H9 (cell line): ENCODE data around the gene SPRED3. TPM values are rescaled to one million over a fixed set of nuclear protein-coding genes. Genes with fewer than 3 reads are reported as not detected.

Source experiments
- DNase-seq: peaks from one replicate; pipeline ENCODE4 v3.0.0-alpha.2; 2017
- H2AFZ ChIP-seq: one replicate; pipeline ENCODE4 v1.6.1; 2013; ENCODE audit warnings: mild to moderate bottlenecking, low read length, control low read depth, moderate library complexity
- H2AK5ac ChIP-seq: 2 replicates; pipeline ENCODE4 v1.6.1; 2013; ENCODE audit warnings: low read length, control low read depth, mixed read lengths; ENCODE audit not compliant: insufficient read length
- H2BK120ac ChIP-seq: one replicate; pipeline ENCODE4 v1.6.1; 2013; ENCODE audit warnings: low read depth, mild to moderate bottlenecking, low read length, control low read depth, inconsistent platforms; ENCODE audit not compliant: poor library complexity, severe bottlenecking
- H2BK12ac ChIP-seq: 2 replicates; pipeline ENCODE4 v1.6.1; 2013; ENCODE audit warnings: low read length, control low read depth, mixed read lengths, low read depth; ENCODE audit not compliant: insufficient read length
- H2BK15ac ChIP-seq: 2 replicates; pipeline ENCODE4 v1.6.1; 2013; ENCODE audit warnings: low read depth, low read length, control low read depth
- H2BK20ac ChIP-seq: one replicate; pipeline ENCODE4 v1.6.1; 2013; ENCODE audit warnings: low read depth, mild to moderate bottlenecking, low read length, control low read depth, inconsistent platforms; ENCODE audit not compliant: poor library complexity, severe bottlenecking
- H2BK5ac ChIP-seq: 2 replicates; pipeline ENCODE4 v1.6.1; 2013; ENCODE audit warnings: low read length, control low read depth, mixed read lengths; ENCODE audit not compliant: insufficient read length
- H3K14ac ChIP-seq: 2 replicates; pipeline ENCODE4 v1.6.1; 2013; ENCODE audit warnings: low read length, control low read depth; ENCODE audit not compliant: insufficient read depth
- H3K18ac ChIP-seq: 2 replicates; pipeline ENCODE4 v1.6.1; 2013; ENCODE audit warnings: low read depth, mild to moderate bottlenecking, mixed read lengths, low read length, control low read depth; ENCODE audit not compliant: insufficient read length
- H3K23ac ChIP-seq: 2 replicates; pipeline ENCODE4 v1.6.1; 2013; ENCODE audit warnings: low read length, control low read depth, mixed read lengths, low read depth; ENCODE audit not compliant: insufficient read length
- H3K23me2 ChIP-seq: 2 replicates; pipeline ENCODE4 v1.6.1; 2013; ENCODE audit warnings: low read depth, mild to moderate bottlenecking, mixed read lengths, low read length, control low read depth; ENCODE audit not compliant: insufficient read length, poor library complexity, severe bottlenecking
- H3K27ac ChIP-seq: 2 replicates; pipeline ENCODE4 v1.5.1; 2013; ENCODE audit warnings: low read length, control low read depth, mixed read lengths, low read depth; ENCODE audit not compliant: insufficient read length
- H3K27me3 ChIP-seq: 2 replicates; pipeline ENCODE4 v1.6.1; 2013; ENCODE audit warnings: low read length, control low read depth, inconsistent platforms; ENCODE audit not compliant: insufficient read depth
- H3K4ac ChIP-seq: 2 replicates; pipeline ENCODE4 v1.6.1; 2013; ENCODE audit warnings: low read depth, mild to moderate bottlenecking, control low read depth, inconsistent platforms, low read length, moderate library complexity
- H3K4me1 ChIP-seq: 2 replicates; pipeline ENCODE4 v1.6.1; 2013; ENCODE audit warnings: low read length, control low read depth, inconsistent platforms; ENCODE audit not compliant: insufficient read depth
- H3K4me2 ChIP-seq: 2 replicates; pipeline ENCODE4 v1.6.1; 2013; ENCODE audit warnings: low read length, control low read depth, mixed read lengths; ENCODE audit not compliant: insufficient read length, insufficient read depth
- H3K56ac ChIP-seq: 2 replicates; pipeline ENCODE4 v1.6.1; 2013; ENCODE audit warnings: low read depth, mild to moderate bottlenecking, mixed read lengths, low read length, control low read depth; ENCODE audit not compliant: insufficient read length
- H3K79me1 ChIP-seq: 2 replicates; pipeline ENCODE4 v1.6.1; 2013; ENCODE audit warnings: low read depth, mild to moderate bottlenecking, moderate library complexity, low read length, control low read depth, inconsistent platforms; ENCODE audit not compliant: insufficient read depth, poor library complexity, severe bottlenecking
- H3K79me2 ChIP-seq: 2 replicates; pipeline ENCODE4 v1.6.1; 2013; ENCODE audit warnings: low read length, control low read depth, inconsistent platforms; ENCODE audit not compliant: insufficient read depth
- H3K9ac ChIP-seq: 2 replicates; pipeline ENCODE4 v1.6.1; 2013; ENCODE audit warnings: low read length, control low read depth, mixed read lengths; ENCODE audit not compliant: insufficient read length; ENCODE audit errors: extremely low read depth
- H3K9me3 ChIP-seq: one replicate; pipeline ENCODE4 v1.6.1; 2013; ENCODE audit warnings: low read depth, low read length, inconsistent platforms; ENCODE audit not compliant: control insufficient read depth
- H3T11ph ChIP-seq: one replicate; pipeline ENCODE4 v1.6.1; 2013; ENCODE audit warnings: mild to moderate bottlenecking, low read length, control low read depth, inconsistent platforms
- H4K20me1 ChIP-seq: one replicate; pipeline ENCODE4 v1.6.1; 2013; ENCODE audit not compliant: control insufficient read depth, insufficient read length, insufficient read depth
- H4K5ac ChIP-seq: 2 replicates; pipeline ENCODE4 v1.6.1; 2013; ENCODE audit warnings: low read depth, mild to moderate bottlenecking, mixed read lengths, low read length, control low read depth; ENCODE audit not compliant: insufficient read length
- H4K8ac ChIP-seq: replicated peaks from 2 replicates; pipeline ENCODE4 v1.6.1; 2013; ENCODE audit warnings: low read length, control low read depth, mixed read lengths, low read depth; ENCODE audit not compliant: insufficient read length
- H4K91ac ChIP-seq: 2 replicates; pipeline ENCODE4 v1.6.1; 2013; ENCODE audit warnings: low read depth, mild to moderate bottlenecking, moderate library complexity, mixed read lengths, low read length, control low read depth; ENCODE audit not compliant: insufficient read length
- H3K27ac Mint-ChIP-seq, 3 experiments: 2 replicates in 2 of 3; 3 replicates in 1 of 3; pipeline ENCODE4 v1.8.0; 2020 to 2021; ENCODE audit warnings: mixed read lengths in 3 of 3, mild to moderate bottlenecking in 1 of 3, moderate library complexity in 1 of 3
- H3K27me3 Mint-ChIP-seq: 2 replicates; pipeline ENCODE4 v1.8.0; 2021; ENCODE audit warnings: low read depth, mild to moderate bottlenecking, moderate library complexity, mixed read lengths
- H3K36me3 Mint-ChIP-seq, 3 experiments: 2 replicates in 2 of 3; 3 replicates in 1 of 3; pipeline ENCODE4 v1.8.0; 2020 to 2021; ENCODE audit warnings: low read depth in 3 of 3, mixed read lengths in 3 of 3; ENCODE audit not compliant: insufficient read depth in 1 of 3
- H3K4me1 Mint-ChIP-seq, 2 experiments: 2 replicates each; pipeline ENCODE4 v1.8.0; 2020; ENCODE audit warnings: mixed read lengths in 2 of 2
- H3K4me3 Mint-ChIP-seq, 2 experiments: 2 replicates in 1 of 2; 3 replicates in 1 of 2; pipeline ENCODE4 v1.8.0; 2020 to 2021; ENCODE audit warnings: mild to moderate bottlenecking in 2 of 2, mixed read lengths in 2 of 2, moderate library complexity in 1 of 2
- H3K9me3 Mint-ChIP-seq, 2 experiments: 2 replicates in 1 of 2; 3 replicates in 1 of 2; pipeline ENCODE4 v1.8.0; 2020; ENCODE audit warnings: mild to moderate bottlenecking in 2 of 2, mixed read lengths in 2 of 2, moderate library complexity in 1 of 2
- CTCF ChIP-seq: fragments of 200-600 bp; sonication (generic); conservative IDR thresholded peaks from 3 replicates; pipeline ENCODE4 v1.8.0; 2021; ENCODE audit warnings: antibody characterized with exemption, mild to moderate bottlenecking
- WGBS: extraction: QIAGEN DNeasy Blood & Tissue Kit; methylation state at CpG from one replicate; pipeline ENCODE4 v1.1.7; 2013; ENCODE audit warnings: missing lambda C conversion rate, low lambda C conversion rate, mixed read lengths; ENCODE audit not compliant: insufficient read length; ENCODE audit errors: extremely low coverage; 5-methylcytosine and 5-hydroxymethylcytosine counted together
- total RNA-seq: library from RNA; stranded (reverse); gene quantifications from 2 replicates; pipeline ENCODE4 v1.2.1, GENCODE V29; 2021

SPRED3 gene
- total RNA-seq, 1 experiment from 2014 or later = 16.4 TPM

GRCh38 chr19:38404858-38405257 is 16.4 kb downstream of the SPRED3 start:
- H4K20me1 ChIP-seq = no peaks in the 10 kb centered on the region
- no peak overlapping the region for H2BK12ac ChIP-seq
- H3K4me3 Mint-ChIP-seq = peak overlapping the region in 1 of 2 experiments; percentile 38; a peak in 1 of 5 replicates
- no peak overlapping the region for H4K5ac ChIP-seq
- H3K27me3 Mint-ChIP-seq = peaks cover 29% of the 10 kb centered on the region
- H3K4me2 ChIP-seq = no peak overlapping the region
- no peak overlapping the region for H3K23ac ChIP-seq
- no peaks in the 10 kb centered on the region for H3K4me1 ChIP-seq
- no peak overlapping the region for H3T11ph ChIP-seq
- no peaks in the 10 kb centered on the region for H3K79me2 ChIP-seq
- H2BK5ac ChIP-seq = no peak overlapping the region
- WGBS = no CpG with 5 or more reads among the region's 6 CpGs
- TF ChIP-seq CTCF = no peak
- H3K36me3 Mint-ChIP-seq = peaks cover 3 to 19% (median 17%) of the 10 kb centered on the region in 3 experiments; a peak in 6 of 7 replicates
- H3K9me3 ChIP-seq = no peaks in the 10 kb centered on the region
- no peak overlapping the region for H2BK120ac ChIP-seq
- DNase-seq = no peak
- no peak overlapping the region for H3K27ac ChIP-seq
- no peaks in the 10 kb centered on the region for H3K9me3 Mint-ChIP-seq
- no peak overlapping the region for H3K9ac ChIP-seq
- H2AK5ac ChIP-seq = no peak overlapping the region
- no peak overlapping the region for H3K18ac ChIP-seq
- peaks cover 5% of the 10 kb centered on the region for H3K23me2 ChIP-seq
- H3K79me1 ChIP-seq = no peaks in the 10 kb centered on the region
- H3K4ac ChIP-seq = no peak overlapping the region
- no peak overlapping the region for H2BK20ac ChIP-seq
- peaks cover 3% of the 10 kb centered on the region; the same call in 1 of the 2 replicates for H3K27me3 ChIP-seq
- no peak overlapping the region for H2AFZ ChIP-seq
- no peak overlapping the region for H3K56ac ChIP-seq
- no peak overlapping the region for H4K91ac ChIP-seq
- 0 out of 4 replicates have a peak, but pooled peaks cover 0 to 2% of the 10 kb centered on the region in 2 experiments for H3K4me1 Mint-ChIP-seq
- H3K27ac Mint-ChIP-seq = no peak overlapping the region
- no peak overlapping the region for H4K8ac ChIP-seq
- no peak overlapping the region for H2BK15ac ChIP-seq
- H3K14ac ChIP-seq = no peak overlapping the region
